ENCODE measurements around the gene CEP76. TPM values are rescaled to one million over a fixed set of nuclear protein-coding genes. Genes with fewer than 3 reads are reported as not detected.

The CEP76 gene
- total RNA-seq, 6 donors from 2014 or later: 3.9 to 18.9 (median 5.4) TPM

GRCh38 chr18:12737243-12737902 lies 34.9 kb upstream of the CEP76 start:
- Histone ChIP-seq H3K9me3 (no peaks in the 10 kb centered on the region), H3K4me3 (no peak overlapping the region), H3K36me3 (no peaks in the 10 kb centered on the region), H3K27ac (no peak overlapping the region), H3K4me1 (no peaks in the 10 kb centered on the region), H3K27me3 (no peaks in the 10 kb centered on the region)
- TF ChIP-seq EP300 (IDR thresholded peaks at IDR 0.05) (no peak), POLR2A (IDR thresholded peaks at IDR 0.05) (no peak), POLR2AphosphoS5 (IDR thresholded peaks at IDR 0.05) (no peak)
- TF ChIP-seq, protein P1, sequence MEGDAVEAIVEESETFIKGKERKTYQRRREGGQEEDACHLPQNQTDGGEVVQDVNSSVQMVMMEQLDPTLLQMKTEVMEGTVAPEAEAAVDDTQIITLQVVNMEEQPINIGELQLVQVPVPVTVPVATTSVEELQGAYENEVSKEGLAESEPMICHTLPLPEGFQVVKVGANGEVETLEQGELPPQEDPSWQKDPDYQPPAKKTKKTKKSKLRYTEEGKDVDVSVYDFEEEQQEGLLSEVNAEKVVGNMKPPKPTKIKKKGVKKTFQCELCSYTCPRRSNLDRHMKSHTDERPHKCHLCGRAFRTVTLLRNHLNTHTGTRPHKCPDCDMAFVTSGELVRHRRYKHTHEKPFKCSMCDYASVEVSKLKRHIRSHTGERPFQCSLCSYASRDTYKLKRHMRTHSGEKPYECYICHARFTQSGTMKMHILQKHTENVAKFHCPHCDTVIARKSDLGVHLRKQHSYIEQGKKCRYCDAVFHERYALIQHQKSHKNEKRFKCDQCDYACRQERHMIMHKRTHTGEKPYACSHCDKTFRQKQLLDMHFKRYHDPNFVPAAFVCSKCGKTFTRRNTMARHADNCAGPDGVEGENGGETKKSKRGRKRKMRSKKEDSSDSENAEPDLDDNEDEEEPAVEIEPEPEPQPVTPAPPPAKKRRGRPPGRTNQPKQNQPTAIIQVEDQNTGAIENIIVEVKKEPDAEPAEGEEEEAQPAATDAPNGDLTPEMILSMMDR (IDR thresholded peaks at IDR 0.05): no peak
- WGBS, 2 donors: 92% methylated on average over 19 of the region's 19 CpGs
- no peak for ATAC-seq (ENCODE audit: low FRiP score in 2 of 2)
- no peak for DNase-seq

DNA sequence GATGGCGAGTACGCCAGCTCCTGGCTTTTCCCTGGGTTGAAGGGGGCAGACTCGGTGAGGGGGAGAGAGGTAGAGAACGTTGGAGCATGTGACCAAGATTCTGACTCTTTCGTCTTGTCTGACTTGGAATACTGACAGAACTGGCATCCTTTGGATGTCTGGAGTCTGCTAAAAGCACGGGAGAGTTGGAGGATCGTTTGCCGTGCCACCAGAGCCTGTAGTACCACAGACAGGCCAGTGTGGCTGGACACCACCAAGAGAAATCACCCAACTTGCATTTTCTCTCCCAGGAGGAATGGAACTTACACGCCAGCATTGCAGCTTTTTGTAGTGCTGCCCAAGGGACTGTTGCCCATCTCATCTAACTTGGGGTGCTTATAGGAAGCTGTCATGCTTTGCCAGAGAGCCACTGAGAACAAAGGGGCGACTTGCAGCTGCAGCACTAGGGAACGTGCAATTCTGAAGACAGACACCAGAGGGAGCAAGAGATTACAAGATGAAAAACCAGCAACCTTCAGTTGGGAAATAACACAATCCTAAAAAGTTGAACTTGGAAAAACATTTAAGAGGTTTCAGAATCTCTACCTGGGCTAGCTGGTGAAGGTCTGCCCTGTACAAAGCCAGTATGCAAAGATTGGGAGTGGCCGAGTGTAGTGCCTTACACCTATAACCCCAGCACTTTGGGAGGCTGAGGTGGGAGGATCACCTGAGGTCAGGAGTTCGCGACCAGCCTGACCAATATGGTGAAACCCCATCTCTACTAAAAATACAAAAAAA lies 24.4 kb upstream of the CEP76 start:
- H3K4me1 ChIP-seq: no peaks in the 10 kb centered on the region
- H3K36me3 ChIP-seq: peaks cover 0 to 51% (median 30%) of the 10 kb centered on the region in 4 donors
- no peak overlapping the region for H3K27ac ChIP-seq
- peak in 1 of 2 donors; percentile 27 for DNase-seq
- ATAC-seq (ENCODE audit: low FRiP score in 2 of 2): peak; percentile 79 to 84
- no peaks in the 10 kb centered on the region for H3K27me3 ChIP-seq
- H3K4me3 ChIP-seq: no peak overlapping the region
- no peak for TF ChIP-seq POLR2A (IDR thresholded peaks at IDR 0.05)
- TF ChIP-seq, protein P1 (IDR thresholded peaks at IDR 0.05): peak; percentile 81 to 92 (median 90)
- TF ChIP-seq EP300 (IDR thresholded peaks at IDR 0.05): no peak
- no peak for TF ChIP-seq POLR2AphosphoS5 (IDR thresholded peaks at IDR 0.05)
- no peaks in the 10 kb centered on the region for H3K9me3 ChIP-seq
- WGBS, 2 donors: 65 to 68% methylated on average over 14 of the region's 14 CpGs

- 66 to 70% methylated on average over 4 of the region's 4 CpGs for WGBS, 2 donors
- peak in 1 of 2 donors; percentile 17 for ATAC-seq (ENCODE audit: low FRiP score in 2 of 2)
Measured at GRCh38 chr18:12726331-12726730, 23.8 kb upstream of the CEP76 start.

DNA sequence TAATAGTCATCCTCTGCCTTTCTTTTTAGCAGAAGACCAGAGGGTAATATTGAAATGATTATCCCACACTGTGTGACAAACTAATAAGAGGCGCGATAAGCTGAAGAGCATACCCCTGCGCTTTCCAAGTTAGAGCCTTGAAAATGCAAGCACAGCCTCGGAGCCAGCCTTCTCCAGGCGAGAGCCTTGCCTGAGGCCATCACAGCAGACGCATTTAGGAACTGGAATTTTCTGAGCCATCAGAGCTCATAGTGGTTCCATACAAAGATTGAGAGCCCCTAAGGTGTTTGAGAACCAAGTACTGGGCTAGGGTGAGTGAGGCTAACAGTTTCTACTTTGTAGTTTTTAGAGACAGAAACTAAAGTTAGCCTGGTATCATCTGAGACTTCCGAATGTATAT lies 20.2 kb upstream of the CEP76 start:
- Histone ChIP-seq H3K4me3 (no peak overlapping the region), H3K27ac (no peak overlapping the region), H3K9me3 (no peaks in the 10 kb centered on the region), H3K27me3 (no peaks in the 10 kb centered on the region), H3K36me3 (peaks cover 0 to 92% (median 55%) of the 10 kb centered on the region in 4 donors), H3K4me1 (no peaks in the 10 kb centered on the region)
- TF ChIP-seq POLR2A (IDR thresholded peaks at IDR 0.05): no peak
- TF ChIP-seq EP300 (IDR thresholded peaks at IDR 0.05): no peak
- TF ChIP-seq, protein P1 (IDR thresholded peaks at IDR 0.05): no peak
- no peak for TF ChIP-seq POLR2AphosphoS5 (IDR thresholded peaks at IDR 0.05)
- no peak for DNase-seq
- 86 to 96% methylated on average over 5 to 7 of the region's 7 CpGs for WGBS, 2 donors
- no peak for ATAC-seq (ENCODE audit: low FRiP score in 2 of 2)

More at GRCh38 chr18:12726331-12726730, 23.8 kb upstream of the CEP76 start:
- TF ChIP-seq, protein P1 (IDR thresholded peaks at IDR 0.05): no peak
- TF ChIP-seq EP300 (IDR thresholded peaks at IDR 0.05) (no peak), POLR2A (IDR thresholded peaks at IDR 0.05) (no peak), POLR2AphosphoS5 (IDR thresholded peaks at IDR 0.05) (no peak)
- H3K4me3 ChIP-seq: no peak overlapping the region
- no peaks in the 10 kb centered on the region for H3K9me3 ChIP-seq
- peaks cover 0 to 57% (median 32%) of the 10 kb centered on the region in 4 donors for H3K36me3 ChIP-seq
- H3K27ac ChIP-seq: no peak overlapping the region
- no peak for DNase-seq
- H3K4me1 ChIP-seq: no peaks in the 10 kb centered on the region
- no peaks in the 10 kb centered on the region for H3K27me3 ChIP-seq
